Tibial nerve (tissue), 4 donors: Measurements from ENCODE around the gene FADS6. TPM values are rescaled to one million over a fixed set of nuclear protein-coding genes. Genes with fewer than 3 reads are reported as not detected.

Experiments used
- DNase-seq, 2 donors: peaks; one replicate each; pipeline ENCODE4 v3.0.0-alpha.2; 2019; ENCODE audit warnings: low spot score in 2 of 2
- H3K27ac ChIP-seq, 4 donors: fragments of 200-600 bp; sonication (generic) in 3 of 4; one replicate each; pipeline ENCODE4 v1.5.1; 2017 to 2019; ENCODE audit warnings: mild to moderate bottlenecking in 1 of 4
- H3K27me3 ChIP-seq, 2 donors: fragments of 200-600 bp; sonication (generic) in 1 of 2; one replicate each; pipeline versions ENCODE4 v1.5.1 to v1.6.0; 2017 to 2019
- H3K36me3 ChIP-seq, 3 donors: fragments of 200-600 bp; sonication (generic); one replicate each; pipeline ENCODE4 v1.5.1; 2018 to 2019
- H3K4me1 ChIP-seq, 4 donors: fragments of 200-600 bp; sonication (generic) in 3 of 4; one replicate each; pipeline ENCODE4 v1.5.1; 2017 to 2019
- H3K4me3 ChIP-seq, 4 donors: fragments of 200-600 bp; sonication (generic) in 3 of 4; one replicate each; pipeline ENCODE4 v1.5.1; 2017 to 2019; ENCODE audit warnings: mild to moderate bottlenecking in 1 of 4, moderate library complexity in 1 of 4
- H3K9me3 ChIP-seq, 4 donors: fragments of 200-600 bp; sonication (generic) in 3 of 4; one replicate each; pipeline ENCODE4 v1.5.1; 2017 to 2019
- CTCF ChIP-seq, 5 experiments: fragments of 200-600 bp in 3 of 5; fragments of 450-650 bp in 2 of 5; sonication (generic) in 3 of 5; IDR thresholded peaks; one replicate each; pipeline ENCODE4 v1.5.1; 2016 to 2019; ENCODE audit warnings: antibody characterized with exemption in 5 of 5, mild to moderate bottlenecking in 3 of 5, moderate library complexity in 2 of 5
- EP300 ChIP-seq, 2 donors: sonication (generic); formaldehyde crosslinking; IDR thresholded peaks; one replicate each; pipeline ENCODE4 v1.6.1; 2017; ENCODE audit warnings: antibody characterized with exemption in 2 of 2, mild to moderate bottlenecking in 1 of 2
- POLR2A ChIP-seq, 2 donors: fragments of 450-650 bp; IDR thresholded peaks; one replicate each; pipeline ENCODE4 v1.6.1; 2017; ENCODE audit warnings: antibody characterized with exemption in 2 of 2, mild to moderate bottlenecking in 2 of 2, moderate library complexity in 2 of 2
- WGBS, 2 donors: methylation state at CpG; one replicate each; pipeline ENCODE4 v1.1.5; 2018; 5-methylcytosine and 5-hydroxymethylcytosine counted together
- total RNA-seq, 4 donors: library from RNA; depleted of rRNA; stranded (reverse); fragments of >200 nt; gene quantifications; one replicate each; pipeline ENCODE4 v1.1.0, GENCODE V29; 2016

Gene FADS6
- total RNA-seq, 4 donors from 2014 or later, result not detected

GRCh38 chr17:74842146-74842598, 51.3 kb downstream of the FADS6 start:
- Histone ChIP-seq H3K27me3 (peaks cover 0 to 6% of the 10 kb centered on the region in 2 donors), H3K36me3 (peaks cover 0 to 13% (median 0%) of the 10 kb centered on the region in 3 donors), H3K4me3 (peak overlapping the region in 2 of 4 donors; percentile 34 to 54), H3K27ac (peak overlapping the region; percentile 48 to 79 (median 60)), H3K9me3 (no peaks in the 10 kb centered on the region), H3K4me1 (peaks cover 4 to 33% (median 23%) of the 10 kb centered on the region in 4 donors)
- 50 to 83% methylated on average over 3 to 7 of the region's 8 CpGs for WGBS, 2 donors
- no peak for TF ChIP-seq CTCF (IDR thresholded peaks at IDR 0.05)
- DNase-seq, result no peak

- no peaks in the 10 kb centered on the region for H3K9me3 ChIP-seq
- DNase-seq, result peak; percentile 53 to 67
- no peak overlapping the region for H3K4me3 ChIP-seq
- WGBS, 2 donors, result 30 to 36% methylated on average over 13 of the region's 13 CpGs
- H3K27me3 ChIP-seq, result peaks cover 0 to 6% of the 10 kb centered on the region in 2 donors
- peaks cover 4 to 33% (median 23%) of the 10 kb centered on the region in 4 donors for H3K4me1 ChIP-seq
- peak in 1 of 2 donors; percentile 25 for TF ChIP-seq EP300 (IDR thresholded peaks at IDR 0.05)
- TF ChIP-seq CTCF (IDR thresholded peaks at IDR 0.05), result no peak
- peaks cover 0 to 24% (median 0%) of the 10 kb centered on the region in 3 donors for H3K36me3 ChIP-seq
- H3K27ac ChIP-seq, result peak overlapping the region; percentile 47 to 79 (median 60)
Measured at GRCh38 chr17:74840989-74841666, 52.3 kb downstream of the FADS6 start.

- WGBS, 2 donors, result 52 to 67% methylated on average over 6 of the region's 7 CpGs
- Histone ChIP-seq H3K4me1 (peaks cover 4 to 33% (median 23%) of the 10 kb centered on the region in 4 donors), H3K9me3 (no peaks in the 10 kb centered on the region), H3K4me3 (no peak overlapping the region), H3K27ac (peak overlapping the region; percentile 47 to 79 (median 60)), H3K27me3 (peaks cover 0 to 6% of the 10 kb centered on the region in 2 donors), H3K36me3 (peaks cover 0 to 33% (median 0%) of the 10 kb centered on the region in 3 donors)
- DNase-seq, result no peak
- TF ChIP-seq POLR2A (IDR thresholded peaks at IDR 0.05) (no peak), CTCF (IDR thresholded peaks at IDR 0.05) (no peak), EP300 (IDR thresholded peaks at IDR 0.05) (no peak)
Measured at GRCh38 chr17:74839990-74840852, 53.2 kb downstream of the FADS6 start.

GRCh38 chr17:74838274-74838673, 55.2 kb downstream of the FADS6 start:
- Histone ChIP-seq H3K9me3 (no peaks in the 10 kb centered on the region), H3K27me3 (no peaks in the 10 kb centered on the region), H3K27ac (no peak overlapping the region), H3K36me3 (peaks cover 0 to 43% (median 0%) of the 10 kb centered on the region in 3 donors), H3K4me3 (no peak overlapping the region), H3K4me1 (peaks cover 4 to 32% (median 23%) of the 10 kb centered on the region in 4 donors)
- WGBS, 2 donors, result 76 to 83% methylated on average over 9 of the region's 9 CpGs
- no peak for TF ChIP-seq POLR2A (IDR thresholded peaks at IDR 0.05)
- no peak for TF ChIP-seq EP300 (IDR thresholded peaks at IDR 0.05)
- no peak for TF ChIP-seq CTCF (IDR thresholded peaks at IDR 0.05)
- DNase-seq, result no peak
